ENCODE results near the gene C22orf39. TPM values are rescaled to one million over a fixed set of nuclear protein-coding genes. Genes with fewer than 3 reads are reported as not detected.

Gene C22orf39
- total RNA-seq, 4 donors from 2014 or later = 46.8 to 47.9 (median 47.1) TPM

DNA sequence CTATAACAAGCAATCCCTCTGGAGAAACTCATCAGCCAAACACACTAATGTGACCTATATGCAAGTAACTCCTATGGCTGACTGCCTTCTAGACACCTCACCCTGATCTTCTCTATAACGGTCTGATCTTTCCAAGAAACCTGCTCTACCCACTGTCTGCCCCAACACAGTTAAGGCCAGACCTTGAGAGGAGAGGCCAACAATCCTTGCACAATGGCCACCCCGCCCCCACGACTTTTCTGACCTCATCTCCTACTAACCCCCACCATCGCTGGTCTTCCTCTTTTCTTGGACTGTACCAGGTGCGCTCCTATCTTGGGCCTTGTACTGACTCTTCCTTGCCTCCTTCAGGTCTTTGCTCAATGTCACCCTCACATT, 28.4 kb downstream of the C22orf39 start:
- Histone ChIP-seq H3K4me1 (peaks cover 0 to 12% (median 1%) of the 10 kb centered on the region in 4 donors), H3K9me3 (no peaks in the 10 kb centered on the region), H3K27ac (peak overlapping the region in 2 of 4 donors; percentile 16 to 20), H3K4me3 (no peak overlapping the region), H3K36me3 (no peaks in the 10 kb centered on the region), H3K27me3 (no peaks in the 10 kb centered on the region)
- DNase-seq = peak in 1 of 3 donors; percentile 29
- TF ChIP-seq CTCF (IDR thresholded peaks at IDR 0.05) (no peak), POLR2A (IDR thresholded peaks at IDR 0.05) (no peak)

- Histone ChIP-seq H3K4me1 (no peaks in the 10 kb centered on the region), H3K27ac (no peak overlapping the region)
- DNase-seq = no peak
Measured at GRCh38 chr22:19412923-19413322, 34.6 kb downstream of the C22orf39 start.

DNA sequence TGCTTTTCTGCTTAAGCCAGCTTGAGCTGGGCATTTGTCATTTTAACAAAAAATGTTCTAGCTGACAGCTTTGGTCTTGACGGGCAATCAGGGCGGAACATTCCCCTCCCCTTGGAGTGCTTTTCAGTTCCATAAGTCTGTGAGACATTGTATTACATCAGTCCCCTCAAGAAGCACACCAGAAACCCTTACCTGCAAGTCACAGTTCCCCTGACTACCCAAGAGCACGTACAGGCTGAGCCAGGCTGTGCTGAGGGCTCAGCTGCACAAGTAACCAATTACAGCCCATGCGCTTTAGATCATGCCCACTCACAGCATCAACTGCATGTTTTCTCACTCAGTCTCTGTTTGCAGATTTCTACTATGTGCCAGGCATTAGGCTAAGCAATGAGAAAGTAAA, 35.0 kb downstream of the C22orf39 start:
- Histone ChIP-seq H3K27ac (no peak overlapping the region), H3K4me1 (no peaks in the 10 kb centered on the region), H3K4me3 (no peak overlapping the region), H3K27me3 (no peaks in the 10 kb centered on the region), H3K9me3 (no peaks in the 10 kb centered on the region), H3K36me3 (peaks cover 0 to 30% (median 0%) of the 10 kb centered on the region in 3 donors)
- DNase-seq = no peak
- TF ChIP-seq POLR2A (IDR thresholded peaks at IDR 0.05) (no peak), CTCF (IDR thresholded peaks at IDR 0.05) (no peak)

More at GRCh38 chr22:19412923-19413322, 34.6 kb downstream of the C22orf39 start:
- Histone ChIP-seq H3K36me3 (peaks cover 0 to 26% (median 0%) of the 10 kb centered on the region in 3 donors), H3K4me3 (no peak overlapping the region), H3K27me3 (no peaks in the 10 kb centered on the region), H3K9me3 (no peaks in the 10 kb centered on the region)
- TF ChIP-seq POLR2A (IDR thresholded peaks at IDR 0.05) (no peak), CTCF (IDR thresholded peaks at IDR 0.05) (no peak)

DNA sequence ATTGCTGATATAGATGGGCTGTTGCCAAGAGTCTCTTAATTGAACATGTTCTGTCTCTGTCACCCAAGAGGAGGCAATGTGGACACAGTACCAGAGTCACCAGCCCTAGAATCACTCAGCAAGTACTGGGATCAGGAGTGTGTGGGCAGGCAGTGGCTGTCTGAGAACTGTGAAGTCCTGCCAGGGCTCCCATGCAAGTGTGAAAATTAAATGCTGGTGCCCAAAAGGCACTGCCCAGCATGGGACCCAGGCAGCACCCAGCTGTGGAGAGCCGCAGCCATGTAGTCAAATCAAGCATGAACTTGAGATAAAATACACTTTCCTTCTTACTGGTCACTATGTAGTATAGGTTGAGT, 35.8 kb downstream of the C22orf39 start:
- H3K27me3 ChIP-seq = no peaks in the 10 kb centered on the region
- TF ChIP-seq POLR2A (IDR thresholded peaks at IDR 0.05) = no peak
- TF ChIP-seq CTCF (IDR thresholded peaks at IDR 0.05) = no peak
- H3K27ac ChIP-seq = no peak overlapping the region
- H3K4me3 ChIP-seq = no peak overlapping the region
- DNase-seq = no peak
- no peaks in the 10 kb centered on the region for H3K4me1 ChIP-seq
- peaks cover 0 to 37% (median 0%) of the 10 kb centered on the region in 3 donors for H3K36me3 ChIP-seq
- no peaks in the 10 kb centered on the region for H3K9me3 ChIP-seq

GRCh38 chr22:19410941-19411689, 36.4 kb downstream of the C22orf39 start:
- H3K27ac ChIP-seq = no peak overlapping the region
- no peak overlapping the region for H3K4me3 ChIP-seq
- H3K36me3 ChIP-seq = peaks cover 0 to 41% (median 3%) of the 10 kb centered on the region in 3 donors

More at GRCh38 chr22:19410941-19411689, 36.4 kb downstream of the C22orf39 start:
- no peak for DNase-seq
- Histone ChIP-seq H3K4me1 (no peaks in the 10 kb centered on the region), H3K9me3 (no peaks in the 10 kb centered on the region), H3K27me3 (no peaks in the 10 kb centered on the region)
- TF ChIP-seq CTCF (IDR thresholded peaks at IDR 0.05) (no peak), POLR2A (IDR thresholded peaks at IDR 0.05) (no peak)

Data from Peyer's patch (tissue), 4 donors.